GM19240 (cell line): ENCODE results near the gene ENOX1.
A peak's percentile ranks its signal among the peaks of the same experiment; 100 is the strongest.

Source experiments
- DNase-seq: peaks from one replicate; pipeline ENCODE4 v3.0.0; 2011; ENCODE audit warnings: low spot score; ENCODE audit not compliant: insufficient read length

ENOX1 gene

DNA sequence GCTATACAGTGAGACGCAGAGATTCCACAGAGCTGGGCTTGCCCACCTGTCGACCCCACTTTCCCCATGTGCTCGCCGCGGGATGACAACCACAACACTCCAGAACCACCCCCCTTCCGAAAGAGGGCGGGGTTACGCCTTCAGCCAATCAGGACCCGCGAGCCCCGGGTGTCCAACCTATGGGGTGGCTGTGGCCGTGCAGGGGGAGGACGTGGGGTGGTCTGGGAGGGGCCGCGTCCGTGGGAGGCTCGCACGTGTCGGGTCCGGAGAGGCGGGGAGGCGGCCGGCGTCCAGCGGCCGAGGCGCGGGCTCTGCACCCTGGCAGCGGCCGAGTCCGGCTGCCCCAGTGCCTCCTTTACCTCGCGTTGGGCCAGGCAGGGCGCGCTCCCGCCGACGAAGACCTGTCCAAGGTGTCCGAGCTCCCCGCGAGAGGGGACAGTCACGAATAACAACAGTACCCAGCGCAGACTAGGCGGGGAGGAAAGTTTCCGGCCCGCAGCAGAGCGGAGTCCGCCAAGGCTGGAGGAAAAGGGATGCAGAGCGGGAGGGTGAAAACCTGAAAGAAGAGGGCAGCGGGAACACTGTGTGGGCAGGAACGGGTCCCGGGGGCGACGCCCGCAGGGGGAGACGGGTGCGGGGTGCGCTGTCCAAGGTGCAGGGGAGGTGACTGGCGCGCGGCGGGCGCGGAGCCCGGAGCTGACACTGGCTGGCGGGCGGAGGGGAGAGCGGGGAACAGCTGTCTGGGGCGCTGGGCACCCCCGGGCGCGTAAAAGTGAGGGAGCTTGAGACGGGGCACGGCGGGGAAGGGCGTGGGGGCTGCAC, 911 bp downstream of the ENOX1 start:
- DNase-seq: no peak

- no peak for DNase-seq
Observed at GRCh38 chr13:43785261-43785649, 1.5 kb downstream of the ENOX1 start.

DNA sequence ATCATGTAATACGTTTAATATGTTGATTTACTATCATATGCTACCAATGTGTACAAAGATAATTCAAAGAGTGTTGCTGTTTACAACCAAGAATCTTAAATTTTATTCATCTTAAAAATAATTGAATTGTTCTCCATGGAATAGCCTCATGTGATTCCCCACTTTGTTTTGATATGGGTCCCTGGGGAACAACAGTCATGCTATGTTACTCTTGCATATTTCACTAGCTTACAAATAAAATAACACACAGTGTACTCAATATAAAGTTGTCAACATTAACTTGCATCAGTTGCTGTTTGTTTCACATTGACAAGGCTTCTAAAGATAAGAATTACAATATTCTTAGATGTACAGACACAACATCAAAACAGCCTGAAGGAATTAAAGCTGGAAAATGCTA, 2.3 kb downstream of the ENOX1 start:
- no peak for DNase-seq

DNA sequence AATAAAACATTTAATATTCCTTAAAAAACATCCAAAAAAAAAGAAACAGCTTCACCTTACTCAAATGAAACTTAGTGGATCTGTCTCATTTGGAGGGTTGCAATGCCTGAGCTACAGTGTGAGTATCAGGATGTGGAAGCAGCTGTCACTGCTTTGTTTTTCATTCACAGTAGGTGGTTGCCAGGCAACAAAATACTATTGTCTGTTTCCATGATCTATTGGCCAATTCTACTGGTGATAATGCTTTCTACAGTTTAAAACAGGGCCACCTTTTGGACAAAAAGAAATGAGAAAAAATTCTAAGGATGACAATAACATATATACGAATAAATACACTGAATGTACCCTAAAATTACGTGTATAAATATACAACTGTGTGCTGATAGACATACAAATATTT, 3.0 kb downstream of the ENOX1 start:
- DNase-seq: no peak

GRCh38 chr13:43782686-43783085, 4.1 kb downstream of the ENOX1 start:
- no peak for DNase-seq

DNA sequence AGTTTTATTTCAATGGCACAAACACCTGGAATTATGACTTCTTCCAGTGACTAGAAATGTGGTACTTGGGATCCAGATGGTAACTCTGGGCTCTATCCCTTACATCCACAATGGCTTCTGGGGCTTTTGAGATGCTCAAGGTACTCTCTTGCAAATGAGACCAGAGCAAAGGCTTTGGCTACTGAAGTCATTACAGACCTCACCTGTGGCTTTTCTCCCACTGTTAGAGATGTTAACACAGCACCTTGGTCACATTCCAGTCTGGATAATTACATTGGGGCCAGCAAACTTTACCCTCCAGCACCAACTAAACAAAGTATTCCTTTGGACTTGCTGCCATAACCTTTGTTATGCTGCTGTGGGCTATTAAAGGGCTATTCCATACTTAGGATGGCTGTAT, 6.1 kb downstream of the ENOX1 start:
- no peak for DNase-seq

DNA sequence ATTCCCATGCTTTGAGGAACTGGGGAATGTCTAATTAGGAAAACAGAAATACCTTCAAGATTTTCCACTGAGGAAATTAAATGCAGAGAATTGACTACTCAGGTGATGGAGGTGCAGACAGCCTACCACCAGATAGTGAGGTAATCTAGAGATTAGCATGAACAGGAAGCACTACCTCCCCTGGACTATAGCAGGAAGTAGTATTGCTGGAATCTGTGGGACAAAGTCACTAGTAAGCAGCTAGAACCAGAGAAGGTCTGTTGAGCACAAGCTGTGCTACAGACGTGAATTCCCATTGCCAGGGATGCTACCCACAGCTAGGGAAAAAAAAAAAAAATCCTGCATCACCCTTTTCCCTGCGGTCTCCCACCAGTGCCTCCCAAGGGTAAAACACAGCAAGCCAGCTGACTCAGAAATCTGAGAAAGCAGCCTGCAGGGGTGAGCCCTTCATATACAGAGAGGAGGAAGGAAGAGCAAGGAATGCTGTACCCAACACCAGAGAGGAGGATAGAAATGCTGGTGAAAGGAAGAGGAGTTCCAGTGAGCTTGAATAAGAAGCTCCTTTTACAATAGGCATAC, 10.2 kb downstream of the ENOX1 start:
- DNase-seq: no peak

GRCh38 chr13:43776006-43776405, 10.8 kb downstream of the ENOX1 start:
- DNase-seq: no peak

GRCh38 chr13:43773602-43774001, 13.2 kb downstream of the ENOX1 start:
- no peak for DNase-seq

DNA sequence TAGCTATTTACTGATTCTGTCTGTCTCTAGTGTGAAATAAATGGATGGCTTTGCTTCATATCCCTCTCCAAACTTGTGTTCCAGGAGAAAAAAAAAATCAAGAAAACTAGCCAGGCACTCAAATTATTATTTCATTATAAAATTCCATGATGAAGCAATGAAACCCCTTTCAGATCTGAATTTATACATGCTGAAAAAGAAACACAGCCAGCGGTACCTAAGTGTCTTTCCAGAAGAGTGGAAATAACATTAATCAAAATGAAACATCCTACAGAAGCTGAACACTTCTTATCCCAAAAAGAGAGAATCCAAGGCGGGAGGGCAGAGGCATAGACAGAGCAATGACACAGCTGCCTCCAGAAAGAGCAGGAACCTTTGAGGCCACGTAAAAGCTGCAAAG, 15.9 kb downstream of the ENOX1 start:
- DNase-seq: no peak

GRCh38 chr13:43769529-43769928, 17.2 kb downstream of the ENOX1 start:
- no peak for DNase-seq

DNA sequence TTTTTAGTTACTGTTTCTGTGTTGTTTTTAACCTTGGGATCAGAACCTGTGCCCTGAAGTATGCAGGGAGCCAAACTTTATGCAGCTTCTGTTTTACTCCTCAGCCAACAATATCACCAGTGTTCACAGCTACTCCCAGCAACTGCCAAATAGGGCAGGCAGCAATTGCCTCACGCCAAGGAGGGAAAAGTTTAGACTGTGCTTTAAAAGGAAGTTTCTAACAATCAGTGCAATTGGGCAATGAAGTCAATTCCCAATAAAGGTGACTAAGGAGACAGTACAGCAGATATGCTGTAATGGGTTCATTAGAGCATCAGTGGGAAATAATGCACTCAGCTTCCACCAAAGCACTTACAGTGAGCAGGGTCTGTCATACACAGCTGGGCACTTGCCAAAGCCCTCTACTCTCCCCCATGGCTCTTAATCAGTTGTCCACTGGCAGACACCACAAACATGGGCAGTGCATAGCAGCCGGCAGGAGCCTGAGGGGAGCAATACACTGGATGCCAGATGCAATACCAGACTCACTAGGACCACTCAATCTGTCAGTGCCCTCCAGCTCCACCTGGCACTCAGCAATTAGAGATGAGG, 19.3 kb downstream of the ENOX1 start:
- no peak for DNase-seq

- no peak for DNase-seq
Observed at GRCh38 chr13:43766725-43767124, 20.0 kb downstream of the ENOX1 start.

DNA sequence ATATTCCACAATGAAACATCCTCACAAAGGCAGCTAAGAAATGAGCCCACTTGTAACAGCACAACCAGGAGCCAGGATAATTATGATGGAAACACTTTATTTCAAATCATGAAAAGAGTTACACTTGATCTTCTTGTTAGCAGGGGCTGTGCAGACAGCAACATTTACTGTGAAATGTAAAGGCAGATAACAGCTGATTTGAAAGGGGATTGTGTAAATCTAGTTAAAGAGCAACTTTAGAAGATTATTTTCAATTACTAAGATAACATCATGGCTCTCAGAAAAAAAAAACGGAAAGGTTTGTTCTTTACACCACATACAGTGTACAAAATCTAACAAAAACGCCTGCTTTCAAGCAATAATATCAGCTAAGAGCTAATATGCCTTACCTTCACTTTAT, 22.4 kb downstream of the ENOX1 start:
- DNase-seq: no peak

DNA sequence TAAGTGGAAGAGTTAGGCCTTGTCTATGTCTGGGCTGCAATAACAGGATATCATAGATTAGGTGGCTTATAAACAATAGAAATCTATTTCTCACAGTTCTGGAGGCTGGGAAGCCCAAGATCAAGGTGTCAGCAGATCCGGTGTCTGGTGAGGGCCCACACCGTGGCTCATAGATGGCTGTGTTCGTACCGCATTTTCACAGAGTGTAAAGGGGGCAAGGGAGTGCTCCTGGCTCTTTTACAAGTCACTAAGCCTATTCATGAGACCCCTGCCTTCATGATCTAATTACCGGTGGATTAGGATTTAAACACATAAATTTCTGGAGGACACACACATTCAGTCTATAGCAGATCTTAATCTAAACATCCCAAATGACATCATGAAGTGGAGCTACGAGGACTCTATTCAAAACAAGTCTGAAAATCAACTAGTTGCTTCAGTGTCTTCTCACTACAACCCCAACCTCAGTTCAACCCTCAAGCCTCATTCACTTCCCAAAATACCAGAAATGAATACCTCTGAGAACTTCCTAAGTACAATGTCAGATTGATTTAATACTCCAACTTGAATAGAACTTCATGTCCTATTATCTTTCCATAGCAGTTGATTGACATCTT, 23.5 kb downstream of the ENOX1 start:
- DNase-seq: no peak

GRCh38 chr13:43761616-43762315, 25.0 kb downstream of the ENOX1 start:
- DNase-seq: no peak

DNA sequence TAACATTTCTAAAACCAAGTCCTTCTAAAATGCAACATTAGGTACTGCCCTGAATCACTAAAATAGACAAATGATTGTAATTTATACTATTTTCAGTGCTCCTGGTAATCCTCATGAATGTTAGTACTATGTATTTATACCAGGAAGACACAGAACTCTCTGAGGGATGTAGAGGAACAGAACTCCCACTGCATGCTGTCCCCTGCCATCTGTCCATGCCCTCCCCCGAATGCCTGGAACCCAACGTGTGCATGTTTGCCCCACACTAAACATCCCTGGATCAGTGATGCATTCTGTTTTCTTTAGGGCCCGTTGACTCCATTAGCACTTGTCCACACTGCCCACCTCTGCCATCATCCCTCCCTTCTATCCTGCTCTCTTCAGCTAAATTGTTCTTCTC, 26.5 kb downstream of the ENOX1 start:
- no peak for DNase-seq

DNA sequence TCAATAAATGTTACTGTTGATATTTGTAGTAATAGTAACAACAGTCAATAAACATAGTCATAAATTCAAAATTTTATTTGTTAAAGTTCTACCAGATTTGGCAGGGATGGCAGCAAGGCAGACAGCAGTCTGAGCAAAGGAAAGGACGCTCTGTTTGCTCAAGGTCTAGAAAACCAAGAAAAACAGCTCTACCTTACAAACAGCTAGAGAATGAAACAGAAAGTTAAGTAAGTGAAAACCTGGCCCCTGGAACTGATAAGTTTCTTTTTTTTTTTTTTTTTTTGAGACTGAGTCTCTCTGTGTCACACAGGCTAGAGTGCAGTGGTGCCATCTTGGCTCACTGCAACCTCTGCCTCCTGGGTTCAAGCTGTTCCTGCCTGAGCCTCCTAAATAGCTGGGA, 27.9 kb downstream of the ENOX1 start:
- peak; percentile 9 for DNase-seq

DNA sequence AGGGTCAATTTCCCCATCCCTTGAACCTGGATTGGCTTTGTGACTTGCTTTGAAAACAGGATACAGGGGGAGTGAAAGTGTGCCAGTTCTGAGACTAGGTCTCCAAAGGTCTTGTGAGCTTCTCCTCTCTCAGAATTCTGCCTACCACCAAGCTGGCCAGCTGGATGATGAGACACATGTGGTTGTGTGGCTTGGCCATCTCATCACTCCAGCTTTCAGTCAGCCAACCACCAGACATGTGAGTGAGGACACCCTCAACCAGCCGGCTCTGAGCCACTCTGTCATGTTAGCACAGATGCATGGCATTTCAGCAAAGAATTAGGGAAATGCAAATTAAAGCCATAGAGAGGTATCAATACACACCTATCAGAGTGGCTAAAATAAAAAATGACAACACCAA, 29.5 kb downstream of the ENOX1 start:
- DNase-seq: no peak

DNA sequence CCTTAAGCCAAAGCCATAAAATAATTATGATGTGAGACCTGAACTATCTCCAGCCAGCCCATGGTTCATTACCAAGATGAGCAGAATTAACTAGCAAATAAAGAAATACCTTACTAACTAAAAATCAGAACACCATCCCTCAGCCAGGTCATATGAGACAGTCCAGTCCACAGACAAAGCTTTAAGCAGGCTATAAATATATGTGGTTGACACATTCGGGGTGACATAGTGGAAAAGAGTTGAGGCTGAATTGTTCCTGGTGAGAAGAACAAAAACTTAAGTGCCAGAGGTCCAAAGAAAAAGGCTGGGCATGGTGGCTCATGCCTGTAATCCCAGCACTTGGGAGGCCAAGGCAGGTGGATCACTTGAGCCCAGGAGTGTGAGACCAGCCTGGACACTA, 30.9 kb downstream of the ENOX1 start:
- no peak for DNase-seq

DNA sequence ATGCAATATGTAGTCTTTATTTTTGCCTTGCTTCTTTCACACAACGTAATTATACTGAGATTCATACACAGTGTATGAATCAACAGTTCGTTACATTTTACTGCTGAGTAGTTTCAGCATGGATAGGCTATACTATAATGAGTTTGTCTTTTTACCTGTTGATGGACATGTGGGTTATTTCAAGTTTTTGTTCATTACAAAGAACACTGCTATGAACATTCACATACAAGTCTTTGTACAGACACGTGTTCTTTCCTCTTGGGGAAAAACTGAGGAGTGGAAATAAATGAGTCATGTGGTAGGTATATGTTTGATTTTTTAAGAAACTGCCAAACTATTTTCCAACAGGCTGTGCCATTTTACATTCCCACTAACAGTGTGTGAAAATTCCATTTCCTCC, 35.1 kb downstream of the ENOX1 start:
- no peak for DNase-seq

DNA sequence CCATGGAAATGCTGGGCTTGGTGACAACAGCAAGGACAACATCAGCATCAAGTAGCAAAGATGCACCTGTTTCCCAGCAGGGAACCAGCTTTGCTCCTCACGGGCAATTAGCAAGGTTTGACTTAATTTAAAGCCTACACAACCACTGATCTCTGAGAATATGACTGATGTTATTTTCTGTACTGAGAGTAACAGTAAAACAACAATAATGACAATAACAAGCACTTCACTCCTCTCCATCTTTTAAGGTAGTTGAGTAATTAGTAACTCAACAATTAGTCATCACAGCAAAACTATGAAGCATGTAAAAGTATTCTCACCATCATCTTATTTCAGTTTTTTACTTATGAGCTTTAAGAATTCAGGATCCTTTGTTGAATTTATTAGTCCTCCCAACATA, 37.3 kb downstream of the ENOX1 start:
- no peak for DNase-seq
